ENCODE data around the gene ZBTB44. TPM values are rescaled to one million over a fixed set of nuclear protein-coding genes. Genes with fewer than 3 reads are reported as not detected.
"Not testable (repeated sequence)": the region's sequence is repeated elsewhere in the genome, so short reads cannot be mapped to it uniquely, and the experiment has no call there.

Gene ZBTB44
- total RNA-seq, 1 donor from 2014 or later: 70.7 TPM

GRCh38 chr11:130197386-130198035, 117.2 kb downstream of the ZBTB44 start:
- Histone ChIP-seq H3K9me3 (no peaks in the 10 kb centered on the region), H3K4me3 (no peak overlapping the region), H3K27ac (no peak overlapping the region), H3K27me3 (no peaks in the 10 kb centered on the region), H3K36me3 (peaks cover 0 to 6% of the 10 kb centered on the region in 2 donors), H3K4me1 (no peaks in the 10 kb centered on the region)
- intact Hi-C loops (cut with DNase I): no loop called here
- TF ChIP-seq CTCF (IDR thresholded peaks at IDR 0.05): no peak
- no peak for DNase-seq (ENCODE audit: extremely low spot score in 2 of 2)

GRCh38 chr11:130194241-130195023, 120.3 kb downstream of the ZBTB44 start:
- Histone ChIP-seq H3K4me1 (no peaks in the 10 kb centered on the region), H3K36me3 (peaks cover 0 to 6% of the 10 kb centered on the region in 2 donors), H3K9me3 (no peaks in the 10 kb centered on the region), H3K4me3 (no peak overlapping the region), H3K27ac (no peak overlapping the region), H3K27me3 (no peaks in the 10 kb centered on the region)
- DNase-seq (ENCODE audit: extremely low spot score in 2 of 2): no peak
- intact Hi-C loops (cut with DNase I): no loop called here
- TF ChIP-seq CTCF (IDR thresholded peaks at IDR 0.05): no peak
- no peak for TF ChIP-seq POLR2AphosphoS5 (IDR thresholded peaks at IDR 0.05; ENCODE audit: insufficient read depth in 1 of 2, low read depth in 1 of 2)
- no peak for TF ChIP-seq POLR2A (IDR thresholded peaks at IDR 0.05)

GRCh38 chr11:130193551-130193950, 121.2 kb downstream of the ZBTB44 start:
- H3K27me3 ChIP-seq; H3K9me3 ChIP-seq; H3K4me1 ChIP-seq; intact Hi-C loops (cut with DNase I); H3K36me3 ChIP-seq; H3K27ac ChIP-seq; DNase-seq (ENCODE audit: extremely low spot score in 2 of 2); H3K4me3 ChIP-seq: not testable (repeated sequence)

DNA sequence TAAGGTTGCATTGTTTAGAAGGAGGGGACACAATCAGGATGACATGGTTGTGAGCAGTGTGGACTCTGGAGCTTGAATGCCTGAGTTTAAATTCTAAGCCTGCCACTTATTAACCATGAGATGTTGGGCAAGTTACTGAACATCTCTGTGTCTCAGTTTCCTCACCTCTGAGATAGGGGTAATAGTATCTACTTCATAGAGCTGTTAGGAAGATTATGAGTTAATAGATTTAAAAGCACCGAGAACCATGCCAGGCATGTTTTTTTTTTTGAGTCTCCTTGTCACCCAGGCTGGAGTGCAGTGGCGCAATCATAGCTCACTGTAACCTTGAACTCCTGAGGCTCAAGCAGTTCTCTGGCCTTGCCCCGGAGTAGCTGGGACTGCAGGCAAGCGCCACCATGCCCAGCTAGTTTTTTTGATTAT, 121.9 kb downstream of the ZBTB44 start:
- no peaks in the 10 kb centered on the region for H3K4me1 ChIP-seq
- no peaks in the 10 kb centered on the region for H3K9me3 ChIP-seq
- H3K27ac ChIP-seq: no peak overlapping the region
- no peaks in the 10 kb centered on the region for H3K27me3 ChIP-seq
- no peak for DNase-seq (ENCODE audit: extremely low spot score in 2 of 2)
- H3K36me3 ChIP-seq: peaks cover 0 to 6% of the 10 kb centered on the region in 2 donors
- TF ChIP-seq CTCF (IDR thresholded peaks at IDR 0.05): no peak
- no peak for TF ChIP-seq POLR2A (IDR thresholded peaks at IDR 0.05)
- no peak for TF ChIP-seq POLR2AphosphoS5 (IDR thresholded peaks at IDR 0.05; ENCODE audit: insufficient read depth in 1 of 2, low read depth in 1 of 2)
- no peak overlapping the region for H3K4me3 ChIP-seq
- intact Hi-C loops (cut with DNase I): no loop called here

DNA sequence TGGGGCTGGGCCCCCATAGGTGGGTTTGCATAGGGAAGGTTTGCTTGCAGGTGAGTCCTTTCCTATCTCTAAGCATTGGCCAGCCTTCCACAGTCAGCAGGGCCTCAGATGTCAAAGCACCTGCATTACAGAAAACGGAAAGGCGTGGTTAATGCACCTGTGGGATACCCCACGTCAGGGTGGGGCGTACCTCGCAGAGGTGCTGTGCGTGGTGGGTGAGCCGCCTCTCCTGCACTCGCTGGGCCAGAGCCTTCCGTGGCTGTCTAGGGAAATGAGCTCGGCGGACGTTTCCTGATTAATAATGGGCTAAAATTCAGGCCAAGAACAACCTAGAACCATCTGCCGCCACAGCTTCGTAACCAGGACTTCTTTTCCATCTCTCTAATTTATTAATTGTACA, 122.8 kb downstream of the ZBTB44 start:
- Histone ChIP-seq H3K9me3 (no peaks in the 10 kb centered on the region), H3K36me3 (peaks cover 0 to 6% of the 10 kb centered on the region in 2 donors), H3K27me3 (no peaks in the 10 kb centered on the region), H3K4me3 (no peak overlapping the region), H3K4me1 (no peaks in the 10 kb centered on the region), H3K27ac (no peak overlapping the region)
- intact Hi-C loops (cut with DNase I): no loop called here
- TF ChIP-seq POLR2A (IDR thresholded peaks at IDR 0.05): no peak
- no peak for TF ChIP-seq POLR2AphosphoS5 (IDR thresholded peaks at IDR 0.05; ENCODE audit: insufficient read depth in 1 of 2, low read depth in 1 of 2)
- no peak for TF ChIP-seq CTCF (IDR thresholded peaks at IDR 0.05)
- DNase-seq (ENCODE audit: extremely low spot score in 2 of 2): no peak
